CD4-positive, alpha-beta T cell (primary cell): Measurements from ENCODE around the gene PHRF1. TPM values are rescaled to one million over a fixed set of nuclear protein-coding genes. Genes with fewer than 3 reads are reported as not detected.

Source experiments
- ATAC-seq: fragments of 200-7000 bp; cut with Tn5 transposase; one replicate; pipeline ENCODE4 v1.10.0; 2022; ENCODE audit warnings: mild to moderate bottlenecking; ENCODE audit not compliant: poor library complexity
- CTCF ChIA-PET: fragments of 350-600 bp; sonication (Branson Sonifier 250); formaldehyde crosslinking; loops from one replicate; lab custom pipeline; 2021; ENCODE audit warnings: antibody characterized with exemption, inconsistent platforms; lab: Charles Lee
- POLR2A ChIA-PET: fragments of 350-600 bp; sonication (Branson Sonifier 250); formaldehyde crosslinking; loops from one replicate; lab custom pipeline; 2021; ENCODE audit warnings: antibody characterized with exemption, inconsistent platforms; lab: Charles Lee
- DNase-seq, 14 experiments: peaks; one replicate each; pipeline ENCODE4 v3.0.0-alpha.2; 2013 to 2020; ENCODE audit warnings: mixed read lengths in 2 of 14
- H3K27ac ChIP-seq, 2 donors: one replicate each; pipeline versions ENCODE4 v1.5.1 to v1.7.0; 2013; ENCODE audit warnings: low read length in 2 of 2, low read depth in 1 of 2, mild to moderate bottlenecking in 1 of 2
- H3K27me3 ChIP-seq, 2 experiments: 1 replicate in 1 of 2; 2 replicates in 1 of 2; pipeline versions ENCODE4 v1.6.1 to v1.7.0; 2013; ENCODE audit warnings: low read length in 2 of 2, control low read depth in 1 of 2, mild to moderate bottlenecking in 1 of 2, moderate library complexity in 1 of 2; ENCODE audit not compliant: insufficient read depth in 2 of 2, control insufficient read depth in 1 of 2
- H3K36me3 ChIP-seq: one replicate; pipeline ENCODE4 v1.6.1; 2013; ENCODE audit warnings: low read length, control low read depth; ENCODE audit not compliant: insufficient read depth
- H3K4me1 ChIP-seq: one replicate; pipeline ENCODE4 v1.6.1; 2013; ENCODE audit warnings: low read length, control low read depth; ENCODE audit not compliant: insufficient read depth
- H3K4me3 ChIP-seq: one replicate; pipeline ENCODE4 v1.5.1; 2013; ENCODE audit warnings: mild to moderate bottlenecking, low read length, moderate library complexity
- H3K9me3 ChIP-seq, 2 experiments: 1 replicate in 1 of 2; 2 replicates in 1 of 2; pipeline versions ENCODE4 v1.6.1 to v1.7.0; 2013; ENCODE audit warnings: low read length in 2 of 2, mild to moderate bottlenecking in 2 of 2, control low read depth in 1 of 2, moderate library complexity in 1 of 2; ENCODE audit not compliant: control insufficient read depth in 1 of 2, insufficient read depth in 1 of 2
- H3K27ac Mint-ChIP-seq: one replicate; pipeline ENCODE4 v1.8.0; 2020; ENCODE audit warnings: mixed read lengths
- H3K27me3 Mint-ChIP-seq: one replicate; pipeline ENCODE4 v1.8.0; 2021; ENCODE audit warnings: mixed read lengths
- H3K36me3 Mint-ChIP-seq: one replicate; pipeline ENCODE4 v1.8.0; 2021; ENCODE audit warnings: low read depth, mixed read lengths
- H3K4me1 Mint-ChIP-seq: one replicate; pipeline ENCODE4 v1.8.0; 2021; ENCODE audit warnings: low read depth, mixed read lengths
- H3K4me3 Mint-ChIP-seq: one replicate; pipeline ENCODE4 v1.8.0; 2020; ENCODE audit warnings: mild to moderate bottlenecking, mixed read lengths
- H3K9me3 Mint-ChIP-seq: one replicate; pipeline ENCODE4 v1.8.0; 2020; ENCODE audit warnings: mixed read lengths
- intact Hi-C, 2 experiments: fragments of 100-400 bp; cut with DNase I in 1 of 2; cut with micrococcal nuclease in 1 of 2; formaldehyde crosslinking; loops; one replicate each; pipeline versions ENCODE4 v1.15.1 to v1.9.0; 2023 to 2025; cut with DNase I, micrococcal nuclease
- total RNA-seq, 174 experiments: library from RNA in 2 of 174; stranded (reverse) in 2 of 174; gene quantifications; one replicate each; pipeline ENCODE4 v1.2.3 and lab custom pipeline; 2021 to 2026
- TF ChIP-seq, protein P1 (sequence below): fragments of 200-600 bp; IDR thresholded peaks from one replicate; pipeline ENCODE4 v1.8.0; 2022; ENCODE audit warnings: antibody characterized with exemption, mild to moderate bottlenecking

Gene PHRF1
- total RNA-seq, 2 experiments from 2014 or later: 37.1 to 37.6 TPM

DNA sequence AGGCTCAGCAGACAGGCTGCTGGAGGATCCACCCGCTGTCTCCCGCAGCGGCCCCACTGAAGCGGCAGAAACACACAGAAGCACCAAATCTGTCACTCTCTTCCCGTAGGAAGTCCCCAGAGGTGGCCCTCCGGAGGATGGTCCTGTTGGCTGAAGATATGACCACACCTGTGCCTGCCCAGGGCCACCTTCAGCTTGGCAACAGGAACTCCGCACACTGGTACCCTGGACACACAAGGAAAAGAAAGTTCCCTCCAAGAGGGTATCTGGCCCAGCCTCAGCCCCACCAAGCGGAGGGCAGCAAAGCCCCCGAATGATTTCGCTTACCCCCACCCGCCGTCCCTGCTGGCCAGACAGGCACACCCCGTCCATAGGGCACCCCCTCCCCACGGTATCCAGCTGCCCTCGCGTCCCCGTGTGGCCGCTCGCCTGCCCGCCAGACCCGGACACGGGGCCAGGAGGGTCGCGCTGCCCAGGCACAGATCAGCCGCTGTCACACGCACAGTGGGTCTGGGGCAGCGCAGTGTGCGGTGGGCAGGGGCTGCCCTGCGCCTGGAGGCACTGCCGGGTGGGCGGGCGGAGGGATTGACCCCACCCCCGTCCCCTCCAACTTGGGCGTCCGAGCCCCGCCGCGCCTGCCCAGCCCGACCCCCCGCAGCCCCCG, 8.5 kb upstream of the PHRF1 start:
- H3K4me1 ChIP-seq: peaks cover 14% of the 10 kb centered on the region
- ATAC-seq (peak; percentile 0), DNase-seq (peak in 2 of 14 experiments; percentile 49 to 66)
- Mint-ChIP-seq H3K4me3 (peak overlapping the region; percentile 83), H3K36me3 (peaks cover 4% of the 10 kb centered on the region), H3K4me1 (peaks cover 4% of the 10 kb centered on the region), H3K27ac (peak overlapping the region; percentile 75), H3K27me3 (no peaks in the 10 kb centered on the region), H3K9me3 (no peaks in the 10 kb centered on the region)
- no peaks in the 10 kb centered on the region for H3K9me3 ChIP-seq
- no peaks in the 10 kb centered on the region for H3K27me3 ChIP-seq
- intact Hi-C loops: loop anchor here (1.0 to 10.0 kb wide), 4 partner anchors 7 to 127 kb away; partner anchors contain the start of genes DEAF1 (in 1 of the 2), LMNTD2 (in 1 of the 2), RASSF7 (in 1 of the 2) and RNH1 (in 1 of the 2)
- POLR2A ChIA-PET: interaction anchor here (0.6 to 3.1 kb wide), 10 partner anchors 8 to 361 kb away, joined by 3 to 21 read pairs (median 7); partner anchors contain the start of genes BET1L, DEAF1, IRF7 and LMNTD2
- H3K27ac ChIP-seq: no peak overlapping the region
- TF ChIP-seq, protein P1, sequence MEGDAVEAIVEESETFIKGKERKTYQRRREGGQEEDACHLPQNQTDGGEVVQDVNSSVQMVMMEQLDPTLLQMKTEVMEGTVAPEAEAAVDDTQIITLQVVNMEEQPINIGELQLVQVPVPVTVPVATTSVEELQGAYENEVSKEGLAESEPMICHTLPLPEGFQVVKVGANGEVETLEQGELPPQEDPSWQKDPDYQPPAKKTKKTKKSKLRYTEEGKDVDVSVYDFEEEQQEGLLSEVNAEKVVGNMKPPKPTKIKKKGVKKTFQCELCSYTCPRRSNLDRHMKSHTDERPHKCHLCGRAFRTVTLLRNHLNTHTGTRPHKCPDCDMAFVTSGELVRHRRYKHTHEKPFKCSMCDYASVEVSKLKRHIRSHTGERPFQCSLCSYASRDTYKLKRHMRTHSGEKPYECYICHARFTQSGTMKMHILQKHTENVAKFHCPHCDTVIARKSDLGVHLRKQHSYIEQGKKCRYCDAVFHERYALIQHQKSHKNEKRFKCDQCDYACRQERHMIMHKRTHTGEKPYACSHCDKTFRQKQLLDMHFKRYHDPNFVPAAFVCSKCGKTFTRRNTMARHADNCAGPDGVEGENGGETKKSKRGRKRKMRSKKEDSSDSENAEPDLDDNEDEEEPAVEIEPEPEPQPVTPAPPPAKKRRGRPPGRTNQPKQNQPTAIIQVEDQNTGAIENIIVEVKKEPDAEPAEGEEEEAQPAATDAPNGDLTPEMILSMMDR: no peak
- H3K36me3 ChIP-seq: peaks cover 8% of the 10 kb centered on the region
- no peak overlapping the region for H3K4me3 ChIP-seq
- CTCF ChIA-PET: interaction anchor here (1.0 to 2.6 kb wide), 3 partner anchors 12 to 13 kb away, joined by 3 to 9 read pairs (median 7); no protein-coding TSS in a partner anchor

DNA sequence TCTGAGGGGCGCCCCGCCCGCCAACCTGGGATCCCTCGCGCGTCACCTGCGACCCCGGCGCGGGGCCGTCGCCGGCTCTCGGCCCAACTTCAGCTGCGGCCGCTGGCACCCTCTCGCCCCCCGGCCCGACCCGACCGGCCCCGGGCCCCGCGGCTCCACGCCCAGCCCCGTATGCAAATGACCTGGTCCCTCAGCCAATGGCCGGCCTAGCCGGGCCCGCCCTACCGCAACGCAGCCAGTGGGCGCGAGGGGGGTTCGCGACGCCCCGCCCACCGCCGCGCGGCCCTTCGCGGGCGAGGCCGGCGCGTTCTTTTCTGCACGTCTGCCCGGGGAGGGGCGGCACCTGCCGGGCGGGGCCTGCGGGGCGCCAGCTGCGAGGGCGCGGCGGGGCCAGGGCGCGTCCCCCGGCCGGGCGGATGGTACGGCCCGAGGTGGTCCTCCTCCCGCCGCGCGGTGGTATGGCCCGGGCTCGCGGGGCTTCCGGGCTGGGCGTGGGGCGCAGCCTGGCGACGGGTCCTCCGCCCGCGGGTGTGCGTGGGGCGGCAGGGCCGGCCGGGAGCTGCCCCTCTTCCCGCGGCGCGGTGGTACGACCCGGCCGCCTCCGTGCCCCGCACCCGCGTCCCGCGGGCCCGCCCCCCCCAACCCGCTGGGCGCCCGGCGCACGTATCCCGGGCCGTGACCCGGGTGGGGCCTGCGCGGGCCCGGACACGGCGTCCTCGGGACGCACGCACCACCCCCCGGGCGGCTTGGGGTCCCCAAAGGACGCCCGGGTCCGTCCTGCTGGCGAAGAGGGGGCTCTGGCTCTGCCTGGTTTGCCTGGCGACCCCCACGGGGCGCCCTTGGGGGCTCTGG, 7.7 kb upstream of the PHRF1 start:
- intact Hi-C loops: loop anchor here (1.0 to 10.0 kb wide), 4 partner anchors 8 to 126 kb away; partner anchors contain the start of genes DEAF1 (in 1 of the 2), LMNTD2 (in 1 of the 2), RASSF7 (in 1 of the 2) and RNH1 (in 1 of the 2)
- H3K4me3 Mint-ChIP-seq: peak overlapping the region; percentile 82
- H3K27me3 Mint-ChIP-seq: no peaks in the 10 kb centered on the region
- ATAC-seq (peak; percentile 91), DNase-seq (peak; percentile 81 to 97 (median 90))
- no peaks in the 10 kb centered on the region for H3K9me3 Mint-ChIP-seq
- H3K27ac Mint-ChIP-seq: no peak overlapping the region
- no peaks in the 10 kb centered on the region for H3K9me3 ChIP-seq
- H3K27ac ChIP-seq: peak overlapping the region; percentile 17 to 69
- POLR2A ChIA-PET: interaction anchor here (1.1 to 3.1 kb wide), 10 partner anchors 9 to 361 kb away, joined by 3 to 21 read pairs (median 6); partner anchors contain the start of genes BET1L, DEAF1, IRF7 and LMNTD2
- peaks cover 4% of the 10 kb centered on the region for H3K4me1 Mint-ChIP-seq
- TF ChIP-seq, protein P1: no peak
- no peaks in the 10 kb centered on the region for H3K27me3 ChIP-seq
- peak overlapping the region; percentile 70 for H3K4me3 ChIP-seq
- H3K36me3 ChIP-seq: peaks cover 3% of the 10 kb centered on the region
- CTCF ChIA-PET: interaction anchor here (0.9 to 1.8 kb wide), 3 partner anchors 9 to 14 kb away, joined by 3 to 9 read pairs (median 3); partner anchors contain the start of gene LMNTD2
- H3K36me3 Mint-ChIP-seq: peaks cover 2% of the 10 kb centered on the region
- peaks cover 14% of the 10 kb centered on the region for H3K4me1 ChIP-seq
